NCI-H510A treated with DMSO at 0.1 percent for 48 hours (cell line): ENCODE data around the gene TPX2.

Experiments
- DNase-seq: peaks from one replicate; lab custom pipeline; 2025; lab: John Stamatoyannopoulos, UW

The TPX2 gene

DNA sequence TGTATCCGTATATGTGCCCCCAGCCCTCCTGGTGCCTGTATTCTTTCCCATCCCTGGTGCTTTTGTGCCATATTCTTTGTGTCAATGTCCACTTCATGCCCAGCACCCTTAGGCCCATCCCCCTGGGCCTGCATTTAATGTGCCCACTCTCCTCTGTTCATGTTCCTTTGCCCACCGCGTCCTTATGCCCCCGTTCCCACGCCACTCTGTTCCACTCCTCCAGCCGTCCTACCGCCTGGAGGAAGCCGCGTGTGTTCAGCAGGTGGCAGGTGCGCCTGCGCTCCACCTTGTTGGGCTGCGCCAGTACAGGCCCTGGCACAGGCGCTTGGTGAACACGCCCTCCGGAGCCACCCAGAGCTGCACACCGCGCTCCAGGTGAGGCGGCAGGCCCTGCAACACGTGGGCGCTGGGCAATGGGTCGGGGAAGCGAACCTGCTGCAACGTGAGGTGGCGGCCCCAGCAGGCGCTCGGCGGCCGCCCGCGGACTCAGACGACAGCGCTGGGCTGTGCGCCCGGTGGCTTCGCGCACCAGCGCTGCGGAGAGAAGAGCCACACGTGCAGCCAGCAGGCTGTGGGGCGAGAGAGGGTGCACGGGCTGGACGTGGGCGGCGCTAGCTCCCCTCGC is 110.3 kb downstream of the TPX2 start:
- DNase-seq, result peak; percentile 73
